ENCODE measurements around the gene SKP2.
"Not testable (repeated sequence)": the region's sequence is repeated elsewhere in the genome, so short reads cannot be mapped to it uniquely, and the experiment has no call there.

SKP2 gene

GRCh38 chr5:36177715-36178523 is 26.0 kb downstream of the SKP2 start:
- DNase-seq (ENCODE audit: low read depth), result no peak
- peak; percentile 45 for TF ChIP-seq CTCF (IDR thresholded peaks at IDR 0.05; ENCODE audit: control insufficient read depth, insufficient read depth, low read depth, low read length, missing control alignments)
- H3K4me3 ChIP-seq (ENCODE audit: control insufficient read depth, low read depth, low read length), result no peak overlapping the region

- no peak overlapping the region for H3K4me3 ChIP-seq (ENCODE audit: control insufficient read depth, low read depth, low read length)
- DNase-seq (ENCODE audit: low read depth), result no peak
- no peak for TF ChIP-seq CTCF (IDR thresholded peaks at IDR 0.05; ENCODE audit: control insufficient read depth, insufficient read depth, low read depth, low read length, missing control alignments)
Observed at GRCh38 chr5:36178524-36178890, 26.6 kb downstream of the SKP2 start.

GRCh38 chr5:36179950-36180349 is 28.0 kb downstream of the SKP2 start:
- DNase-seq (ENCODE audit: low read depth), result no peak
- no peak for TF ChIP-seq CTCF (IDR thresholded peaks at IDR 0.05; ENCODE audit: control insufficient read depth, insufficient read depth, low read depth, low read length, missing control alignments)
- no peak overlapping the region for H3K4me3 ChIP-seq (ENCODE audit: control insufficient read depth, low read depth, low read length)

GRCh38 chr5:36180556-36181350 is 28.8 kb downstream of the SKP2 start:
- DNase-seq (ENCODE audit: low read depth), result no peak
- no peak overlapping the region for H3K4me3 ChIP-seq (ENCODE audit: control insufficient read depth, low read depth, low read length)
- no peak for TF ChIP-seq CTCF (IDR thresholded peaks at IDR 0.05; ENCODE audit: control insufficient read depth, insufficient read depth, low read depth, low read length, missing control alignments)

- TF ChIP-seq CTCF (IDR thresholded peaks at IDR 0.05; ENCODE audit: control insufficient read depth, insufficient read depth, low read depth, low read length, missing control alignments), result no peak
- no peak for DNase-seq (ENCODE audit: low read depth)
- no peak overlapping the region for H3K4me3 ChIP-seq (ENCODE audit: control insufficient read depth, low read depth, low read length)
Observed at GRCh38 chr5:36181774-36182173, 29.9 kb downstream of the SKP2 start.

GRCh38 chr5:36184408-36184807 is 32.5 kb downstream of the SKP2 start:
- not testable (repeated sequence) for H3K4me3 ChIP-seq (ENCODE audit: control insufficient read depth, low read depth, low read length); DNase-seq (ENCODE audit: low read depth)

- no peak for TF ChIP-seq CTCF (IDR thresholded peaks at IDR 0.05; ENCODE audit: control insufficient read depth, insufficient read depth, low read depth, low read length, missing control alignments)
- no peak overlapping the region for H3K4me3 ChIP-seq (ENCODE audit: control insufficient read depth, low read depth, low read length)
- no peak for DNase-seq (ENCODE audit: low read depth)
Observed at GRCh38 chr5:36193746-36194145, 41.8 kb downstream of the SKP2 start.

Measured in AG09309 (cell line).